HG02623 (cell line): Measurements from ENCODE around the gene MXRA8.
"Not testable (repeated sequence)": the region's sequence is repeated elsewhere in the genome, so short reads cannot be mapped to it uniquely, and the experiment has no call there.

Experiments
- ATAC-seq: cut with Tn5 transposase; IDR thresholded peaks from one replicate; pipeline ENCODE4 v1.9.1; 2021; ENCODE audit warnings: moderate library complexity; ENCODE audit not compliant: unreplicated experiment

MXRA8 gene

GRCh38 chr1:1370771-1371300, 12.5 kb upstream of the MXRA8 start:
- no peak for ATAC-seq

- ATAC-seq = not testable (repeated sequence)
Observed at GRCh38 chr1:1370094-1370493, 11.7 kb upstream of the MXRA8 start.

DNA sequence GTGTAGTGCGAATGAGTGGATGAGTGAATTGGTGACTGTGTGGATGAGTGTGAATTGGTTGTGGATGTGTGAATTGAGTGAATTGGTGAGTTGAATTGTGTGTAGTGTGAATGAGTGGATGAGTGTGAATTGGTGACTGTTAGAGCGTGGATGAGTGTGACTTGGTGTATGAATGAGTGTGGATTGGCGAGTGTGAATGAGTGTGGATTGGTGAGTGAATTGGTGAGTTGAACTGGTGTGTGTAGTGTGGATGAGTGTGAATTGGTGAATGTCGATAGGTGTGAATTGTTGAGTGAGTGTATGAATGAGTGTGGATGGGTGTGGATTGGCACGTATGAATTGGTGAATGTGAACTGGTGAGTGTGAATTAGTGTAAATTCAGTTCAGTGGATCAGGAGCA, 9.0 kb upstream of the MXRA8 start:
- ATAC-seq = no peak

- ATAC-seq = no peak
Observed at GRCh38 chr1:1366699-1367066, 8.3 kb upstream of the MXRA8 start.

DNA sequence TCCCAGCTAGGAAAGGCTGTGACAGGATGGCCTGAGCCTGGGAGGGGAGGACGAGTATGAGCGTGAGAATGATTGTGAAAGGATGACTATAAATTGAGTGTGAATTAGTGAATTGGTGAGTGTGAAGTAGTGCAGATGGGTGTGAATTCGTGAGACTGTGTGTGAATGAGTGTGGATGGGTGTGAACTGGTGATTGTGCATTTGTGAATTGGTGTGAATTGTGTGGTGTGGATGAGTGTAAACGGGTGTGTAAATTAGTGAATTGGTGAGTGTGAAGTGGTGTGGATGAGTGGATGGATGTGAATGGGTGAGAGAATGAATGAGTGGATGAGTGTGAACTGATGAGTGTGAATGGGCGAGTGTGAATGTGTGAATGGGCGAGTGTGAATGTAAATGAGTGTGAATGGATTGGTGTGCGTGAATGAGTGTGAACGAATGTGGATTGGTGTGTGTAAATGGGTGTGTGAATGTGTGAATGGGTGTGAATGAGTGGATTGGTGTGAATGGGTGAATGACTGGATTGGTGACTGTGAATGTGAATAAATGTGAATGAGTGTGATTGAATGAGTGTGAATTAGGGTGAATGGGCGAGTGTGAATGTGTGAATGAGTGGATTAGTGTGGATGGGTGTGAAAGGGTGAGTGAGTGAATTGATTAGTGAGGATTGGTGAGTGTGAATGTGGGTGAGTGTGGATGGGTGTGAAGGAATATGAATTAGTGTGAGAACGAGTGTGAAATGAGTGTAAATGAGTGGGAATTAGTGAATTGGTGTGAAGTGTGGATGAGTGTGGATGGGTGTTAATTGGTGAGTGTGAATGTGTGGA, 7.7 kb upstream of the MXRA8 start:
- no peak for ATAC-seq

DNA sequence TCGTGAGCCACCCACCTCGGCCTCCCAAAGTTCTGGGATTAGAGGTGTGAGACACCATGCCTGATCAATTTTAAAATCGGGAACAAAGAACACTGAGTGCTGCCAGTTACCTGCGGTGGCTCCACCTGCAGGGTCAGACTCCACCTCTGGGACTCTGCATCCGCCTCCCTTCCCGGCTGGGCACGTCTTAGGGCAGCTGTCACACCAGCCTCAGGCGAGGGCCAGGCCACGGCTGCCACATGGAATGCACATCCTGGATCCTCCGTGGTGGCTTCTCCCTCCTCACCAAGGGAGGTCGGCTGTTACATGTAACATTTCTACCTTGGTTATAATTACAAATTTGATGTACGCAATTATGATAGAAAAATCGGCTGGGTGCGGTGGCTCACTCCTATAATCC, 5.9 kb upstream of the MXRA8 start:
- no peak for ATAC-seq

- ATAC-seq = no peak
Observed at GRCh38 chr1:1361982-1362423, 3.6 kb upstream of the MXRA8 start.

GRCh38 chr1:1361233-1361981, 3.1 kb upstream of the MXRA8 start:
- ATAC-seq = no peak

DNA sequence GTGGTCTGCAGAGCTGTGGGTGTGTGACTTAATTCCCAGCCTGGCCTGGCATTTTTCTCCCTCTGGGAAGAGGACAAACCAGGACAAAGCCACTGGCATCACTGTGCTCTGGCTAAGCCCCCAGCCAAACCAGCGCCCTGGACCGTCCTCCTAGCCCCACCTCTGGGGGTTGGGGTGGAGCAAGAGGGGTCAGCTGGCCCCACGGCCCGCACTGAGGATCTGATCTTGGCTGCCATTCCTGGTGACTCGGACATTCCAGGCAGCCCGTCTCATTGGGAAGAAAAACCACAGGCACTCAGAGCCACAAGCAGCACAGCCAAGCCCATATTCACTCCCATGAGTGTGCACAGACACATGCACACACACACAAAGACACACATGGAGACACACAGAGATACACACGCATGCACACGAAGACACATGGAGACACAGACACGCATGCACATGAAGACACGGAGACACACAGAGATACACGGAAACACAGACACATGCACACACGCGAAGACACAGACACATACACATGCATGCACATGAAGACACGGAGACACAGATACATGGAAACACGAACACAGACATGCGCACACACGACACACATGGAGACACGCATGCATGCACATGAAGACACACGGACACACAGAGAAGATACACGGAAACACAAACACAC, 2.3 kb upstream of the MXRA8 start:
- no peak for ATAC-seq

- ATAC-seq = no peak
Observed at GRCh38 chr1:1359664-1360468, 1.5 kb upstream of the MXRA8 start.

- ATAC-seq = no peak
Observed at GRCh38 chr1:1359308-1359663, 931 bp upstream of the MXRA8 start.

GRCh38 chr1:1357871-1358432, 403 bp downstream of the MXRA8 start:
- ATAC-seq = no peak

DNA sequence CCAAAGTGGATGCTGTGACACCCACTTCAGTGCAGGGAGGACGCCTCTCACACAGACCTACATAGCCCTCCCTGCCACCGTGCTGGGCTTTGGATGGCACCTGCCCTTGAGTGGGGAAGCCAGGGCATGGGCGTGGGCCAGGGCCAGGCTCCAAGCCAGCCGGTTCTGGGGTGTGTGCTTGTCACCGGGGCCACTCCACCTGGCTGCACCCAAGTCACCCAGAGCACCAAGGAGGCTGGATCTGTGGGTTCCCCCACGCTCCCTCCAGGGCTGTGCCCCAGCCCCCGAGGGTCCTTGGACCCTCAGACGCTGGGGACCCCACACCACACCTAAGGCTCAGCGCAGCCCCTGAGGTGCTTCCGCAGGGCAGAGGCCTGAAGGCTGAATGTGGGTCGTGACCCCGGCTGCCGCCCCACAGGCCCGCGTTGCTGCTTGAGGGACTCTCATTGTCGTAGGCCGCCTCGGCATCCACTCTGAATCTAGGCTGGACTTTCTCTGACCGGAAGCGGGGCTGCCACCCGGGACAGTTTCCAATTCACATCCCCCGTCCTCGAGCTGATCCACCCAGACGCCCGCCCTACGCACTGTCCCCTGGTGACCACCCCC, 1.5 kb downstream of the MXRA8 start:
- no peak for ATAC-seq

GRCh38 chr1:1356166-1356795, 2.1 kb downstream of the MXRA8 start:
- ATAC-seq = no peak

- ATAC-seq = no peak
Observed at GRCh38 chr1:1355416-1355815, 2.9 kb downstream of the MXRA8 start.

DNA sequence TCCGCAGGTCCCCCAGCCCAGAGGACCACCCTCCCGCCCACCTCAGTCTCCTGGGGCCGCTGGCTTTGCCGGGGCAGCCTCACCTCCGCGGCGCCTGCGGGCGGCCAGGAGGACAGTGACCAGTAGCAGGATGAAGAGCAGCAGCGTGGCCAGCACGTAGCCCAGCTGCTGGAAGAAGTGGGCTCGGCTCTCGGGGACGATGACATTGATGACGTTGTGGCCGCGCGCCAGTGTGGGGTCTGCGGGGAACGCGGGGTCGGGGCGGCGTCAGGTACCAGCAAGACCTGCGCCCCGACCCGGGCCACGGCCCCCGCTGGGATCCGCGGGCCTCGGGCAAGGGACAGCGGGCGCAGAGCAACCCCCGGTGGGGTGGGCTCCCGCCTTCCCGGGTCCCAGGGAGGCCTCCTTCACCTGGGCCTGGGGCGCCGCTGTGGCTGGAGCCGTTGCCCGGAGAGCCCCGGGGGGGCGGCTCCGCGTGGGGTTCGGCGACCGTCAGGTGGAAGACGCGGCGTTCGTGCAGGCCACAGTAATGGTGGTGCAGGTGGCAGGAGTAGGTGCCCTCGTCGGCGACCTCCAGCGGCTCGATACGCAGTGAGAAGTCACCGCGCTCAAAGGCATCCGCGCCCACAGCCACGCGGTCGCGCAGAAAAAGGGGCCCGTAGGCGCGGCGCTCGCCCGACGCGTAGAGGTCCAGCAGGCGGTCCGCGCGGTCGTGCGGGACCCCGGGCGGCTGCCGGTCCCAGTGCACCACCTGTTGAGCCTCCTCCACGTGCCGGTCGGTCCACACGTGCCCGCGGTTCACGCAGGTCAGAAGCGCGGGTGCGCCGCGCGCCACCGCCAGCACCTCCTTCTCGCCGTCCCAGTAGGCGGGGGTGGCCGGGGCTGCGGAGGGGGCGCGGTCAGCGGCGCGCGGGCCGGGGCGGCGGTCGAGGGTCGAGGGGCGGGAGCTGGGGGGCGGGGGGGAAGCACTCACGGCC, 3.8 kb downstream of the MXRA8 start:
- no peak for ATAC-seq

DNA sequence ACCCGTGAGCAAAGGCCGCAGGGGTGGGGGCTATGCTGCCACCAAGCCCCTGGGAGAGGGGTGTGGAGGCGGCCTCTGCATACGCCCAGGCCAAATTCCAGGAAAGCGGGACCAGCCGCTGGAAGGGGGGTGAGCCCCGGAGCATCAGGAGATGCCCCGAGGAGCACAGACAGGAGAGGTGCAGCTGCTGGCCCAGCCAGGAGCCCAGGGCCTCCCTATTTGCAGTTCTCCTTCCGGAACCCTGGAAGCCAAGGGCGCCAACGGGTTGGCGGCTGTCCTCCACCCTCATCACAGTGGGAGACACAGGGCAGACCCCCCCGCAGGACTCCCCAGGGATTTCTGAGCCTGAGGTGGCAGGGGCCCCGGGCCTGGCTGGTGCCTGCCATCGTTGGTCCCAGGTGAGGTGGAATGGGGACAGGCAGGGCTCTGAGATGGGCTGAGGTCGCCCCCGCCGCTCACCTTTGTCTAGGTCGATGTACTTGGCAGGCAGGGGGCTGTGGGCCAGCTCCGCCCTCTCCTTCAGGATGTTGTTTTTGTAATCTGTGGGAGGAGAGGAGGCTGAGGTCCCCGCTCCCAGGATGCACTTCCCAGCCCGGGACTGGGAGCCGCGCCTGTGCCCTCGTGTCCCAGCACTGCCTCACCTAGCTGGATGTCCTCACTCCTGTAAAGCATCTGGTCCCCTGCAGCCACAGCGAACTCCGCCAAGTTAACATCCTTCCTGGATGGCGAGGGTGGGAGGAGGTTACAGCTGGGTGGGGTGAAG, 4.8 kb downstream of the MXRA8 start:
- no peak for ATAC-seq
